ENCODE results near the gene JARID2. TPM values are rescaled to one million over a fixed set of nuclear protein-coding genes. Genes with fewer than 3 reads are reported as not detected.
A peak's percentile ranks its signal among the peaks of the same experiment; 100 is the strongest.

Gene JARID2
- total and polyA plus RNA-seq, 10 of the 15 experiments (the other 5 are each of a cell fraction or from before 2014, with no cell fraction given), result 4.2 to 21.6 (median 11.7) TPM

DNA sequence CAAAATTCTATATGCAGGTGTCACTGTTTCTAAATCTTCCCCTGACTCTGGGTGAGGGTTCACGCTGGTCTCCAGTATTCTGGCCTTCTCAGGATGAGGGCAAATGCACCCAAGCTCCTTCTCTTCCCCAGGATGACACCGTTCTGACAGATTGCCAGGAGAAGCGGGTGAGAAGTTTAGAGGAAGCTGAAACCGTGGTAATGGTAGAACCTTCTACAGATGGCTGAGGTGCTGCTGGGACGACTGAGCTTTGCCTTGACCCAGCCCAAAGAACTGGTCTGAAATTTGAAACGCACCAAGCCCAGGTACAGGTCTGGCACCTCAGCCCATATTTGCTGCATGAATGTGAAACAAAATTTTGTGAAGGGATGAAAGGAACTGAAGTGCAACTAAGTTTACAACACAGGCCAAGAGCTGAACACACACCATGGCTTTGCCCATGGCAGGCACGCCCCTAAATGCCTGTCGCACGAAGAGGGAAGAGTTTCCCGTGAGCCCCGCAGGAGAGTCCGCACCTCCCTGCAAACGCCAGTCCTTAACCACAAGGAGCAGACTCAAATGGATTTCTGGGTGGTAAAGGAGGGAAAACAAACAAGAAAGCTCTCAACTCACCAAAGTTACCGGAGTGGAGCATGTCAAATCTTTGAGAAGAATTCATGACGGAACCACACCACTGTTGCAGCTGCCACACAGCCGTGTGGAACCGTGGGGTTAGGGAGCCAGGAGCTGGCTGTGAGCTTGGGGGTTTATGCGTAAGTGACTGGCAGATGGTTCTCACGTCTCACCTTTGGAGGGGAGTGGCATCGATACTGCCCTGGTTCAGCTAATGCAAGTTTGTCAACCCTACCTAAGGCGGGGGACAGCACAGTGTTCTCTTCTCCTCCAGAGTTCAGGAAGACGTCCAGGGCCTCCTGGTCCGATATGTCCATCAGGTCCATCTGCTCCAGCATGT, 278.1 kb downstream of the JARID2 start:
- ATAC-seq (no peak), DNase-seq (ENCODE audit: low read depth, low spot score) (no peak), FAIRE-seq (no peak)
- Histone ChIP-seq H3K27ac (ENCODE audit: control insufficient read depth, insufficient read depth) (no peak overlapping the region), H3K27me3 (replicated peaks in 1 of 2; ENCODE audit: control insufficient read depth in 2 of 2, insufficient read depth in 2 of 2, low read length in 1 of 2) (no peaks in the 10 kb centered on the region), H3K4me1 (ENCODE audit: control insufficient read depth, insufficient read depth, low read length) (no peaks in the 10 kb centered on the region), H3K4me2 (ENCODE audit: control insufficient read depth, insufficient read depth) (no peak overlapping the region), H3K9me3 (replicated peaks; ENCODE audit: control insufficient read depth, insufficient read depth, low read length) (no peaks in the 10 kb centered on the region), H3K79me2 (ENCODE audit: control insufficient read depth, insufficient read depth, low read length) (no peaks in the 10 kb centered on the region), H4K20me1 (ENCODE audit: control insufficient read depth, insufficient read depth) (no peaks in the 10 kb centered on the region), H3K9ac (ENCODE audit: control insufficient read depth, insufficient read depth, low read length) (no peak overlapping the region), H3K4me3 (no peak overlapping the region), H3K36me3 (ENCODE audit: control insufficient read depth in 2 of 2, insufficient read depth in 2 of 2, low read length in 1 of 2) (peaks cover 14 to 16% of the 10 kb centered on the region in 2 experiments), H2AFZ (ENCODE audit: control insufficient read depth, low read depth, low read length) (no peak overlapping the region)
- ChIA-PET POLR2A (no interaction called here), RAD21 (ENCODE audit: unreplicated experiment) (interaction anchor here (0.8 to 2.3 kb wide), 2 partner anchors 85 to 99 kb away, joined by 3 to 11 read pairs; no protein-coding TSS in a partner anchor), SMC1A (ENCODE audit: uncharacterized antibody, unreplicated experiment) (interaction anchor here (0.7 to 1.3 kb wide), 3 partner anchors 97 to 101 kb away, joined by 3 to 4 read pairs (median 4); no protein-coding TSS in a partner anchor), CTCF (interaction anchor here (0.9 to 6.0 kb wide), 3 partner anchors 99 to 682 kb away, joined by 3 to 50 read pairs (median 7); no protein-coding TSS in a partner anchor)
- intact Hi-C loops (cut with micrococcal nuclease; ENCODE audit: unreplicated experiment), result no loop called here
- TF ChIP-seq POLR2AphosphoS2 (IDR thresholded peaks at IDR 0.05; ENCODE audit: low read depth, low read length), result 0 out of 2 replicates have a peak, but pooled peaks have one; percentile 56
- TF ChIP-seq CHD4 (IDR thresholded peaks at IDR 0.05), result no peak
- peak; percentile 51 for TF ChIP-seq POLR2AphosphoS5 (IDR thresholded peaks at IDR 0.05; ENCODE audit: low read length)
- TF ChIP-seq POLR2A (IDR thresholded peaks at IDR 0.05; ENCODE audit: low read depth, low read length), result 0 out of 2 replicates have a peak, but pooled peaks have one; percentile 43
- WGBS (ENCODE audit: insufficient coverage, insufficient replicate concordance, low lambda C conversion rate, missing lambda C conversion rate), result 99% methylated on average over 23 of the region's 23 CpGs
- in situ Hi-C loops (cut with MboI), result no loop called here
- no TSS peak for BruUV-seq (replicated peaks)

DNA sequence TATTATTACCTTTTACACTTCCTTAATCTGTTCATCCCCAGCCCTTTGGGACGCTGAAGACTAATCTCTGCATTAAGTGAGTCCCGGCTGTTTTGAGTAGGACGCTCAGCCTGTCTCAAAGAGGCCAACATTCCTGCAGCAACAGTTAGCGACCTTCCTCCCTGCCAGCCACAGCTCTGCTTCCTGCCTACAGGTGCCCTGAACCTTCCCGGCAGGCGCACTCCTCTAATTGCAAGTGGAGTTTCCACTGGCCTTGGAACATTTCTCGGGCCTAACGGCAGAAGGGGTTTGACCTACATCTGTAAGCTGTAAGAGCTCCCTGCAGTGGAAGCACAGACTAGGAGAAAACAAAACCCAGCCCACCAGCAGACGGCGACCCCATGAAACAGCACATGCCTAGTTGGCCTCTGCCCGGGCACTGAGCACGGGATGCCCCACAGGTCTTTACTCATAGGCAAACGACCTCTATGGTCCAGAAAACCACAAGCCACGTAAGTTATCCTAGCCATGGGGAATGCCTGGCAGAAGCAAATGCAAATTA, 279.1 kb downstream of the JARID2 start:
- Histone ChIP-seq H3K36me3 (ENCODE audit: control insufficient read depth in 2 of 2, insufficient read depth in 2 of 2, low read length in 1 of 2) (peaks cover 9 to 11% of the 10 kb centered on the region in 2 experiments), H3K27me3 (replicated peaks in 1 of 2; ENCODE audit: control insufficient read depth in 2 of 2, insufficient read depth in 2 of 2, low read length in 1 of 2) (no peaks in the 10 kb centered on the region), H3K79me2 (ENCODE audit: control insufficient read depth, insufficient read depth, low read length) (no peaks in the 10 kb centered on the region), H3K9ac (ENCODE audit: control insufficient read depth, insufficient read depth, low read length) (no peak overlapping the region), H4K20me1 (ENCODE audit: control insufficient read depth, insufficient read depth) (no peaks in the 10 kb centered on the region), H3K4me2 (ENCODE audit: control insufficient read depth, insufficient read depth) (no peak overlapping the region), H3K9me3 (replicated peaks; ENCODE audit: control insufficient read depth, insufficient read depth, low read length) (no peaks in the 10 kb centered on the region), H2AFZ (ENCODE audit: control insufficient read depth, low read depth, low read length) (no peak overlapping the region), H3K4me3 (no peak overlapping the region), H3K4me1 (ENCODE audit: control insufficient read depth, insufficient read depth, low read length) (no peaks in the 10 kb centered on the region), H3K27ac (ENCODE audit: control insufficient read depth, insufficient read depth) (no peak overlapping the region)
- intact Hi-C loops (cut with micrococcal nuclease; ENCODE audit: unreplicated experiment), result loop anchor here (5.0 kb wide), 1 partner anchor 682 kb away; no protein-coding TSS in a partner anchor
- DNase-seq (ENCODE audit: low read depth, low spot score) (no peak), ATAC-seq (no peak), FAIRE-seq (no peak)
- BruUV-seq (replicated peaks), result no TSS peak
- TF ChIP-seq NR2C2 (IDR thresholded peaks at IDR 0.05; ENCODE audit: borderline replicate concordance, control insufficient read depth, insufficient read length, low read depth) (no peak), BMI1 (IDR thresholded peaks at IDR 0.05; ENCODE audit: borderline replicate concordance) (no peak), RUNX3 (IDR thresholded peaks at IDR 0.05; ENCODE audit: low read length) (0 out of 2 replicates have a peak, but pooled peaks have one; percentile 24), BHLHE40 (IDR thresholded peaks at IDR 0.05; ENCODE audit: borderline replicate concordance in 1 of 2, low read depth in 2 of 2, low read length in 1 of 2) (peak in 1 of 2 experiments; percentile 21; a peak in 1 of 4 replicates), NRF1 (conservative IDR thresholded peaks at IDR 0.05; ENCODE audit: low read depth, low read length) (no peak)
- CTCF ChIA-PET, result no interaction called here
- RAD21 ChIA-PET (ENCODE audit: unreplicated experiment), result interaction anchor here (0.8 kb wide), 1 partner anchor 84 kb away, joined by 3 read pairs; no protein-coding TSS in a partner anchor
- SMC1A ChIA-PET (ENCODE audit: uncharacterized antibody, unreplicated experiment), result interaction anchor here (0.7 to 1.3 kb wide), 3 partner anchors 96 to 100 kb away, joined by 3 to 4 read pairs (median 4); no protein-coding TSS in a partner anchor
- WGBS (ENCODE audit: insufficient coverage, insufficient replicate concordance, low lambda C conversion rate, missing lambda C conversion rate), result 73% methylated on average over 13 of the region's 14 CpGs
- POLR2A ChIA-PET, result no interaction called here
- in situ Hi-C loops (cut with MboI), result no loop called here
